HG02588 (cell line): ENCODE data around the gene TMEM119.

Experiments used
- ATAC-seq: cut with Tn5 transposase; IDR thresholded peaks from one replicate; pipeline ENCODE4 v1.9.1; 2021; ENCODE audit warnings: mild to moderate bottlenecking, moderate library complexity; ENCODE audit not compliant: unreplicated experiment

The TMEM119 gene

DNA sequence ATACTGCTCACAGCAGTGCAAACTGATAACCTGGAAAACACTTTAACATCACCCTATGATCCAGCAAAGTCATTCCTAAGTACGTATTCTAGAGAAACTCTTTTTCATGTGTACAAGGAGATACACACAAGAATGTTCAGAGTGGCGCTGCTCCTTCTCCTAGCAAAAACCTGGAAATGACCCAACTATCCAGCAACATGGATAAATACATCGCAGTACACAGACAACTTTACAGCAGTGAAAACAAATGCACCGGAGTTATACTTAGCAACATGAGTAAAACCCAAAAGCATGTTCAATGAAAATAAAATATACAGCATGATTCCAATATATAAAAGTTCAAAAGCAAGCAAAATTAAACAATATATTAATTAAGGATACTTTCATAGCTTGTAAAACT lies 55.6 kb downstream of the TMEM119 start:
- ATAC-seq = no peak
